WTC11 (cell line): Measurements from ENCODE around the gene ANKRD27. TPM values are rescaled to one million over a fixed set of nuclear protein-coding genes. Genes with fewer than 3 reads are reported as not detected.

Experiments
- ATAC-seq: fragments of 200-7000 bp; cut with Tn5 transposase; 2 replicates; pipeline ENCODE4 v1.10.0; 2021; ENCODE audit warnings: mild to moderate bottlenecking, moderate library complexity
- CTCF ChIA-PET: fragments of 300-600 bp; sonication (Branson Sonifier 250); formaldehyde crosslinking; loops from one replicate; lab custom pipeline; 2021; ENCODE audit warnings: antibody characterized with exemption; lab: Charles Lee
- POLR2A ChIA-PET: fragments of 350-600 bp; sonication (Branson Sonifier 250); formaldehyde crosslinking; loops from one replicate; lab custom pipeline; 2021; ENCODE audit warnings: antibody characterized with exemption; lab: Charles Lee
- DNase-seq: peaks from one replicate; pipeline ENCODE4 v3.0.0; 2021; ENCODE audit warnings: low spot score
- H3K27ac Mint-ChIP-seq: 2 replicates; pipeline ENCODE4 v1.8.0; 2021; ENCODE audit warnings: mixed read lengths
- H3K27me3 Mint-ChIP-seq: 2 replicates; pipeline ENCODE4 v1.8.0; 2021; ENCODE audit warnings: low read depth, mild to moderate bottlenecking, moderate library complexity, mixed read lengths
- H3K36me3 Mint-ChIP-seq: 2 replicates; pipeline ENCODE4 v1.8.0; 2021; ENCODE audit warnings: mixed read lengths
- H3K4me1 Mint-ChIP-seq: 2 replicates; pipeline ENCODE4 v1.8.0; 2022; ENCODE audit warnings: mixed read lengths
- H3K4me3 Mint-ChIP-seq: 2 replicates; pipeline ENCODE4 v1.8.0; 2021; ENCODE audit warnings: mild to moderate bottlenecking, moderate library complexity, mixed read lengths
- H3K9me3 Mint-ChIP-seq: 2 replicates; pipeline ENCODE4 v1.8.0; 2021; ENCODE audit warnings: mixed read lengths
- ARID4B ChIP-seq: sonication (generic); formaldehyde crosslinking; IDR thresholded peaks from 2 replicates; pipeline ENCODE4 v1.8.0; 2023; ENCODE audit warnings: missing genetic modification reagents, mild to moderate bottlenecking, borderline replicate concordance
- ATF6 ChIP-seq: sonication (generic); formaldehyde crosslinking; IDR thresholded peaks from 2 replicates; pipeline ENCODE4 v1.8.1; 2023; ENCODE audit warnings: mild to moderate bottlenecking, missing genetic modification reagents
- EMX1 ChIP-seq: fragments of 250-450 bp; sonication (Bioruptor Pico); IDR thresholded peaks from 2 replicates; pipeline ENCODE4 v1.8.0; 2021; ENCODE audit warnings: mild to moderate bottlenecking
- ESRRA ChIP-seq: sonication (generic); formaldehyde crosslinking; IDR thresholded peaks from 2 replicates; pipeline ENCODE4 v1.8.1; 2022; ENCODE audit warnings: mild to moderate bottlenecking, missing genetic modification reagents, borderline replicate concordance
- FOXP1 ChIP-seq: sonication (generic); formaldehyde crosslinking; IDR thresholded peaks from 2 replicates; pipeline ENCODE4 v1.8.0; 2022; ENCODE audit warnings: missing genetic modification reagents, mild to moderate bottlenecking, moderate library complexity, borderline replicate concordance
- FOXP4 ChIP-seq: sonication (generic); formaldehyde crosslinking; IDR thresholded peaks from 2 replicates; pipeline ENCODE4 v1.8.0; 2022; ENCODE audit warnings: mild to moderate bottlenecking, missing genetic modification reagents
- MLX ChIP-seq: sonication (generic); formaldehyde crosslinking; IDR thresholded peaks from 2 replicates; pipeline ENCODE4 v1.8.1; 2023; ENCODE audit warnings: mild to moderate bottlenecking, missing genetic modification reagents, moderate library complexity
- NR3C1 ChIP-seq: sonication (generic); formaldehyde crosslinking; conservative IDR thresholded peaks from 2 replicates; pipeline ENCODE4 v1.8.1; 2023; ENCODE audit warnings: low read depth, mild to moderate bottlenecking, missing genetic modification reagents
- OVOL2 ChIP-seq: fragments of 250-450 bp; sonication (Bioruptor Pico); IDR thresholded peaks from 2 replicates; pipeline ENCODE4 v1.9.0; 2021; ENCODE audit warnings: mild to moderate bottlenecking, borderline replicate concordance
- PRRX2 ChIP-seq: fragments of 250-450 bp; sonication (Bioruptor Pico); IDR thresholded peaks from 2 replicates; pipeline ENCODE4 v1.8.0; 2021; ENCODE audit warnings: mild to moderate bottlenecking
- STAT6 ChIP-seq: sonication (generic); formaldehyde crosslinking; conservative IDR thresholded peaks from 2 replicates; pipeline ENCODE4 v1.8.1; 2023; ENCODE audit warnings: mild to moderate bottlenecking, low read depth, missing genetic modification reagents, moderate library complexity
- TEAD4 ChIP-seq: sonication (generic); formaldehyde crosslinking; IDR thresholded peaks from 2 replicates; pipeline ENCODE4 v1.8.0; 2022; ENCODE audit warnings: mild to moderate bottlenecking, missing genetic modification reagents
- TP53 ChIP-seq: sonication (generic); formaldehyde crosslinking; IDR thresholded peaks from 2 replicates; pipeline ENCODE4 v1.8.1; 2023; ENCODE audit warnings: mild to moderate bottlenecking, missing genetic modification reagents
- ZNF138 ChIP-seq: sonication (generic); formaldehyde crosslinking; conservative IDR thresholded peaks from 2 replicates; pipeline ENCODE4 v1.8.1; 2022; ENCODE audit warnings: mild to moderate bottlenecking, moderate library complexity, missing genetic modification reagents
- total RNA-seq: library from RNA; stranded (reverse); gene quantifications from 3 replicates; pipeline ENCODE4 v1.2.3, GENCODE V29; 2021
- TF ChIP-seq, protein P1 (sequence below): sonication (generic); formaldehyde crosslinking; IDR thresholded peaks from 2 replicates; pipeline ENCODE4 v1.8.1; 2022; ENCODE audit warnings: mild to moderate bottlenecking, moderate library complexity, missing genetic modification reagents

Gene ANKRD27
- total RNA-seq, 1 experiment from 2014 or later, result 48.6 TPM

DNA sequence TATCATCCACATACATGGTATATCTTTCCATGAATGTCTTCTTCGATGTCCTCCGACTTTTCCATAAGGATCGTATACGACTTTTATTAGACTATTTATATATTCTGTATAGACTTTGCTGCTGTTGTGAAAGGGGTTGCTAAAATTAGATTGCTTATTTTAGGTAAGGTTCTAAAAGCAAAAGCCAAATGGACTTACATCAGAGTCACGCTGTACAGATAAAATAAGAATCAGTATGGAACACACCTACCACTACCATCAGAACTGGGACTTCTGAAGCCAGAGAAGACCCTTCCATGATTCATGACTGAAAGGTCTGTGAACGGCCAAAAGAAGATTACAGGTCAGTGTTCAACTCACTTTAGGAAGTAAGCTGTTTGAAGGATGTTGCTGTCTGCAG lies 8.9 kb downstream of the ANKRD27 start:
- no peak overlapping the region for H3K4me3 Mint-ChIP-seq
- no peaks in the 10 kb centered on the region for H3K9me3 Mint-ChIP-seq
- DNase-seq, result no peak
- CTCF ChIA-PET, result interaction anchor here (0.6 kb wide), 1 partner anchor 356 kb away, joined by 3 read pairs; no protein-coding TSS in a partner anchor
- no peak for TF ChIP-seq STAT6 (CRISPR knock-in tag)
- no peak for TF ChIP-seq ARID4B (CRISPR knock-in tag)
- TF ChIP-seq MLX (CRISPR knock-in tag), result no peak
- TF ChIP-seq FOXP4, result no peak
- TF ChIP-seq NR3C1 (CRISPR knock-in tag), result no peak
- TF ChIP-seq TEAD4 (CRISPR knock-in tag), result no peak
- no peak for TF ChIP-seq ZNF138
- TF ChIP-seq, all 79 proteins: peak for 0
- Mint-ChIP-seq H3K36me3 (peaks cover 15% of the 10 kb centered on the region), H3K27me3 (no peaks in the 10 kb centered on the region), H3K27ac (no peak overlapping the region), H3K4me1 (peaks cover 7% of the 10 kb centered on the region)
- ATAC-seq, result no peak
- POLR2A ChIA-PET, result no interaction called here

GRCh38 chr19:32662186-32662585 lies 12.8 kb downstream of the ANKRD27 start:
- ChIA-PET POLR2A (no interaction called here), CTCF (no interaction called here)
- DNase-seq, result no peak
- H3K9me3 Mint-ChIP-seq, result no peaks in the 10 kb centered on the region
- no peak overlapping the region for H3K4me3 Mint-ChIP-seq
- ATAC-seq, result no peak
- peaks cover 14% of the 10 kb centered on the region for H3K36me3 Mint-ChIP-seq
- H3K27me3 Mint-ChIP-seq, result no peaks in the 10 kb centered on the region
- no peak overlapping the region for H3K27ac Mint-ChIP-seq
- no peaks in the 10 kb centered on the region for H3K4me1 Mint-ChIP-seq
- TF ChIP-seq FOXP4 (no peak), EMX1 (CRISPR knock-in tag) (no peak), OVOL2 (no peak), FOXP1 (no peak), ESRRA (CRISPR knock-in tag) (no peak), ATF6 (no peak), TP53 (CRISPR knock-in tag) (no peak), PRRX2 (CRISPR knock-in tag) (no peak), TEAD4 (CRISPR knock-in tag) (no peak)
- TF ChIP-seq, protein P1, sequence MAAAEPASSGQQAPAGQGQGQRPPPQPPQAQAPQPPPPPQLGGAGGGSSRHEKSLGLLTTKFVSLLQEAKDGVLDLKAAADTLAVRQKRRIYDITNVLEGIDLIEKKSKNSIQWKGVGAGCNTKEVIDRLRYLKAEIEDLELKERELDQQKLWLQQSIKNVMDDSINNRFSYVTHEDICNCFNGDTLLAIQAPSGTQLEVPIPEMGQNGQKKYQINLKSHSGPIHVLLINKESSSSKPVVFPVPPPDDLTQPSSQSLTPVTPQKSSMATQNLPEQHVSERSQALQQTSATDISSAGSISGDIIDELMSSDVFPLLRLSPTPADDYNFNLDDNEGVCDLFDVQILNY (CRISPR knock-in tag), result no peak
